ENCODE measurements around the gene CHD3. TPM values are rescaled to one million over a fixed set of nuclear protein-coding genes. Genes with fewer than 3 reads are reported as not detected.
"Not testable (repeated sequence)": the region's sequence is repeated elsewhere in the genome, so short reads cannot be mapped to it uniquely, and the experiment has no call there.

CHD3 gene
- total RNA-seq, 1 donor from 2014 or later, result 93.0 TPM

- intact Hi-C loops (cut with DNase I), result no loop called here
- no peak for DNase-seq
Observed at GRCh38 chr17:7859028-7859427, 29.6 kb upstream of the CHD3 start.

GRCh38 chr17:7862692-7863437 is 25.7 kb upstream of the CHD3 start:
- Histone ChIP-seq H3K4me1 (peaks cover 22% of the 10 kb centered on the region), H3K27ac (no peak overlapping the region), H3K4me3 (no peak overlapping the region), H3K36me3 (peaks cover 5% of the 10 kb centered on the region), H3K9me3 (no peaks in the 10 kb centered on the region), H3K27me3 (no peaks in the 10 kb centered on the region)
- TF ChIP-seq, protein P1, sequence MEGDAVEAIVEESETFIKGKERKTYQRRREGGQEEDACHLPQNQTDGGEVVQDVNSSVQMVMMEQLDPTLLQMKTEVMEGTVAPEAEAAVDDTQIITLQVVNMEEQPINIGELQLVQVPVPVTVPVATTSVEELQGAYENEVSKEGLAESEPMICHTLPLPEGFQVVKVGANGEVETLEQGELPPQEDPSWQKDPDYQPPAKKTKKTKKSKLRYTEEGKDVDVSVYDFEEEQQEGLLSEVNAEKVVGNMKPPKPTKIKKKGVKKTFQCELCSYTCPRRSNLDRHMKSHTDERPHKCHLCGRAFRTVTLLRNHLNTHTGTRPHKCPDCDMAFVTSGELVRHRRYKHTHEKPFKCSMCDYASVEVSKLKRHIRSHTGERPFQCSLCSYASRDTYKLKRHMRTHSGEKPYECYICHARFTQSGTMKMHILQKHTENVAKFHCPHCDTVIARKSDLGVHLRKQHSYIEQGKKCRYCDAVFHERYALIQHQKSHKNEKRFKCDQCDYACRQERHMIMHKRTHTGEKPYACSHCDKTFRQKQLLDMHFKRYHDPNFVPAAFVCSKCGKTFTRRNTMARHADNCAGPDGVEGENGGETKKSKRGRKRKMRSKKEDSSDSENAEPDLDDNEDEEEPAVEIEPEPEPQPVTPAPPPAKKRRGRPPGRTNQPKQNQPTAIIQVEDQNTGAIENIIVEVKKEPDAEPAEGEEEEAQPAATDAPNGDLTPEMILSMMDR (IDR thresholded peaks at IDR 0.05), result peak; percentile 85
- intact Hi-C loops (cut with DNase I), result loop anchor here (5.0 kb wide), 1 partner anchor 129 kb away; no protein-coding TSS in a partner anchor
- ATAC-seq (no peak), DNase-seq (no peak)

More at GRCh38 chr17:7859028-7859427, 29.6 kb upstream of the CHD3 start:
- Histone ChIP-seq H3K4me1 (peaks cover 31% of the 10 kb centered on the region), H3K4me3 (no peak overlapping the region), H3K36me3 (peaks cover 5% of the 10 kb centered on the region), H3K27ac (peak overlapping the region; percentile 89), H3K27me3 (no peaks in the 10 kb centered on the region), H3K9me3 (no peaks in the 10 kb centered on the region)
- no peak for ATAC-seq
- TF ChIP-seq, protein P1 (IDR thresholded peaks at IDR 0.05), result no peak

GRCh38 chr17:7864384-7864783 is 24.2 kb upstream of the CHD3 start:
- intact Hi-C loops (cut with DNase I), result loop anchor here (5.0 kb wide), 1 partner anchor 128 kb away; no protein-coding TSS in a partner anchor
- not testable (repeated sequence) for H3K27me3 ChIP-seq, DNase-seq

DNA sequence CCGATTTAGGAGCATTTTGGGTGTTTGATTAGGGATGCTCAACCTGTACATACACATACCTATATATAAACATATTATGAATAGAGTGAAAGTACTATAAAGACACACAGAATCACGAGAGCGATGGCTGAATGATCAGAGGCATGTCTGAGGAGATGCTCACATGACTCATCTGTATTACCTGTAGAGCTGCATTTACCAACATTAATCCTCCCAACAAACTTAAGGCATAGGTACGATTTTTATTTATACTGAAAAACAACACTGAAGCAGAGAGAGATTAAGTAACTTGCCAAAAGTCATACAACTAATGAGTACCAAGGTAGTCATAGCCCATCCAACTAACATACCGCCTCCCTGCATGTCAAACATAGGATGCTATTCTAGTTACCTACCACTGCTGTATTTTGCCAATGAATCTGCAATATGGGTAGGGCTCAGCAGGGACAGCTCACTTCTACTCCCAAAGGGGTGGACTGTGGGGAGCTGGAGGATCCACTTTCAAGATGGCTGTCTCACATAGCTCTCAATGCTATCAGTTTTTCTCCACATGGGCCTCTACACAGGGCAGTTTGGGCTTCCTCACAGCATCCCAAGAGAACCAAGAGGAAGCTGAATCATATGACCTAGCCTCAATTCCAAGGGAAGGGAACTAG is 23.5 kb upstream of the CHD3 start:
- Histone ChIP-seq H3K4me1 (peaks cover 13% of the 10 kb centered on the region), H3K9me3 (no peaks in the 10 kb centered on the region), H3K27me3 (no peaks in the 10 kb centered on the region), H3K36me3 (peaks cover 5% of the 10 kb centered on the region), H3K4me3 (no peak overlapping the region), H3K27ac (no peak overlapping the region)
- intact Hi-C loops (cut with DNase I), result loop anchor here (5.0 kb wide), 1 partner anchor 127 kb away; no protein-coding TSS in a partner anchor
- TF ChIP-seq, protein P1 (IDR thresholded peaks at IDR 0.05), result no peak
- DNase-seq (no peak), ATAC-seq (no peak)

More at GRCh38 chr17:7864384-7864783, 24.2 kb upstream of the CHD3 start:
- not testable (repeated sequence) for H3K4me3 ChIP-seq, H3K9me3 ChIP-seq, ATAC-seq, H3K27ac ChIP-seq, H3K36me3 ChIP-seq
- peaks cover 13% of the 10 kb centered on the region for H3K4me1 ChIP-seq

GRCh38 chr17:7867881-7868329 is 20.7 kb upstream of the CHD3 start:
- Histone ChIP-seq H3K9me3 (no peaks in the 10 kb centered on the region), H3K27me3 (no peaks in the 10 kb centered on the region), H3K27ac (no peak overlapping the region), H3K4me3 (no peak overlapping the region), H3K4me1 (peaks cover 10% of the 10 kb centered on the region), H3K36me3 (peaks cover 6% of the 10 kb centered on the region)
- intact Hi-C loops (cut with DNase I), result no loop called here
- peak; percentile 50 for ATAC-seq
- TF ChIP-seq, protein P1 (IDR thresholded peaks at IDR 0.05), result no peak
- no peak for DNase-seq

GRCh38 chr17:7873051-7873450 is 15.5 kb upstream of the CHD3 start:
- no peak overlapping the region for H3K27ac ChIP-seq
- no peak overlapping the region for H3K4me3 ChIP-seq
- H3K36me3 ChIP-seq, result peaks cover 10% of the 10 kb centered on the region
- no peak for DNase-seq
- H3K27me3 ChIP-seq, result no peaks in the 10 kb centered on the region
- peak; percentile 45 for ATAC-seq
- no peaks in the 10 kb centered on the region for H3K4me1 ChIP-seq
- H3K9me3 ChIP-seq, result no peaks in the 10 kb centered on the region
- TF ChIP-seq, protein P1 (IDR thresholded peaks at IDR 0.05), result no peak
- intact Hi-C loops (cut with DNase I), result no loop called here

Data from upper lobe of right lung (tissue), 1 donor.